Hematopoietic multipotent progenitor cell treated with erythropoietin and hydrocortisone succinate and interleukin-3 and kit ligand, for 17 days (in vitro differentiated cells): Measurements from ENCODE around the gene SLC25A44.
"Not testable (repeated sequence)": the region's sequence is repeated elsewhere in the genome, so short reads cannot be mapped to it uniquely, and the experiment has no call there.

Source experiments
- DNase-seq: peaks from one replicate; pipeline ENCODE4 v3.0.0-alpha.2; 2015; ENCODE audit warnings: low spot score

SLC25A44 gene

DNA sequence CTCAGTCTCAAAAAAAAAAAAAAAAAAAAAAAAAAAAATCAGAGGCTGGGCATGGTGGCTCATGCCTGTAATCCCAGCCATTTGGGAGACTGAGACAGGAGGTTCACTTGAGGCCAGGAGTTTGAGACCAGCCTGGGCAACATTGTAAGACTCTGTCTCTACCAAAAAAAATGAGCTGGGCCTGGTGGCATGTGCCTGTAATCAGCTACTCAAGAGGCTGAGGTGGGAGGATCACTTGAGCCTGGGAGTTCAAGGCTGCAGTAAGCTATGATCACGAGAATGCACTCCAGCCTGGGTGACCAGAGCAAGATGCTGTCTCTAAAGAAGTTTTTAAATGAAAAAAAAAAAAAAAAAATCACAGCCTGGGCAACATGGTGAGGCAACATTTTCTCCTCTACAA is 30.2 kb upstream of the SLC25A44 start:
- no peak for DNase-seq

GRCh38 chr1:156164125-156164831 is 29.6 kb upstream of the SLC25A44 start:
- DNase-seq = no peak

DNA sequence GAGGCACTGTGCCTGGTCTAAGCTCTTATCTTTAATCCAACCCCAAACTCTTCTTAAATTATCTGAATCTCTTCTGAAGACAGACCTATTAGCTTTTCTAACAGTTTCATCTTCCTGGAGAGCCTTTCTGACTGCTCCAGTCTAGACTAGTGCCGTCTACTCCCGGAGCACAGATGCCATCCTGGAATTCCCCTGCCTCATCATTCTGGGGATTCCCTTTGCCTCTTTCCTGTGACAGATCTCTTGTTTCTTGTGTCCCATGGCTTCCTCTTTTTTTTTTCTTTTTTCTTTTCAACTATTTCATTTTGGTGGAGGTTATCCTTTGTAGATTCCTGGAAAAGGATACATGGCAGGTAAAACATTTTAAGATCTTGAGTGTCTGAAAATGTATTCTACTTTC is 28.8 kb upstream of the SLC25A44 start:
- DNase-seq = no peak

DNA sequence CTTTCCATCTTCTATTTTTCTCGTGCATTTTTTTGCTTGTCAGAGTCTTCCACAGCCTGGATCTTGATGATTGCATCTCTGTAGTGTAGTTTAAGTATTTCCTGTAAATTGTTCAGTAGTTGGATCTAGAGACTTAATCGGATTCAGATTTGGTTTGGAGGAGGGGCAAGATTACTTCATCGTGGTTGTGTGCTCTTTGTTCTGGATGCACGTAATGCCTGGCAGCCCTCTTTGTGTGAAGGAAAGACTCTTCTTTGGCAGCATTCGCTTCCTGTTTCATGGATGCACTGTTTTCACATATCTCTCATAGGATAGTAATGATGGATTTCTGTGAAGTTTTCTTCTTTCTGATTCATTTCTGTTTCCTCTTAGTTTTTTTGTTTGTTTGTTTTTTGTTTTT is 26.4 kb upstream of the SLC25A44 start:
- DNase-seq = no peak

GRCh38 chr1:156172696-156173470 is 21.0 kb upstream of the SLC25A44 start:
- DNase-seq = no peak

DNA sequence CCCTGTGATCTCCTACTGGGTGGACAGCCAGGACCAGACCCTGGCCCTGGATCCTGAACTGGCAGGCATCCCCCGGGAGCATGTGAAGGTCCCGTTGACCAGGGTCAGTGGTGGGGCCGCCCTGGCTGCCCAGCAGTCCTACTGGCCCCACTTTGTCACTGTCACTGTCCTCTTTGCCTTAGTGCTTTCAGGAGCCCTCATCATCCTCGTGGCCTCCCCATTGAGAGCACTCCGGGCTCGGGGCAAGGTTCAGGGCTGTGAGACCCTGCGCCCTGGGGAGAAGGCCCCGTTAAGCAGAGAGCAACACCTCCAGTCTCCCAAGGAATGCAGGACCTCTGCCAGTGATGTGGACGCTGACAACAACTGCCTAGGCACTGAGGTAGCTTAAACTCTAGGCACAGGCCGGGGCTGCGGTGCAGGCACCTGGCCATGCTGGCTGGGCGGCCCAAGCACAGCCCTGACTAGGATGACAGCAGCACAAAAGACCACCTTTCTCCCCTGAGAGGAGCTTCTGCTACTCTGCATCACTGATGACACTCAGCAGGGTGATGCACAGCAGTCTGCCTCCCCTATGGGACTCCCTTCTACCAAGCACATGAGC is 17.2 kb upstream of the SLC25A44 start:
- no peak for DNase-seq

DNA sequence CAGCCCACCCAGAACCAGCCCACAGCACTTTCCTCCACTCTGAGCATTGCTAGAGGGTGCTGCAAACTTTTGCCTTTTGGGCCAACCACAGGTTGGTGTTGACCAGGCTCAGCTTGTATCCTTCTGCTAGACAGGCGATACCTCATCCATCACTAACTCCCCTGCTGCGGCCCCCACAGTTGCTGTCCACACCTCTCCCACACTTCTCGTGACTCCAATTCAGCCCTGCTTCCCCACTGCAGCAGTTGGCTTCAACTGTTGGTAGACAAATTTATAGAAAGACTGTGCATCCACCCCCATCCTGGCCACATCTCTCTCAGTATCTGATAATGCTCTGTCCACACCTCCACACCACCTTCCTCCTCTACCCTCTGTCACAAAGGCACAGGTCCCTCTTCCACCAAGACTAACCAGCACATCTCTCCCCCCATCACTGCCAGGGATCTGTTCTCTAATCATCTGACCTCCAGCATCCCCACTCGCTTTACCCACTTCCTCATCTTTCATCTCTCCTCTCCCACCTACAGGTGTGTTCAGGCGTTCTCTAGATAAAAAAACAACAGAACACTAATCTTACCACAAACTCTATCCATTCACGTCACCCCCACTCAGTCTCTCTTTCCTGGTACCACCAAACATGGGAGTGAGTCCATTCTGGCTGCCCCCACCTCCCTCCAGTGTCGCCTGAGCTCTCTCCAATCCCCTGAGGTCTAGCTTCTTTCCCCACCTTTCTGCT is 15.8 kb upstream of the SLC25A44 start:
- DNase-seq = no peak

GRCh38 chr1:156180471-156180870 is 13.4 kb upstream of the SLC25A44 start:
- no peak for DNase-seq

DNA sequence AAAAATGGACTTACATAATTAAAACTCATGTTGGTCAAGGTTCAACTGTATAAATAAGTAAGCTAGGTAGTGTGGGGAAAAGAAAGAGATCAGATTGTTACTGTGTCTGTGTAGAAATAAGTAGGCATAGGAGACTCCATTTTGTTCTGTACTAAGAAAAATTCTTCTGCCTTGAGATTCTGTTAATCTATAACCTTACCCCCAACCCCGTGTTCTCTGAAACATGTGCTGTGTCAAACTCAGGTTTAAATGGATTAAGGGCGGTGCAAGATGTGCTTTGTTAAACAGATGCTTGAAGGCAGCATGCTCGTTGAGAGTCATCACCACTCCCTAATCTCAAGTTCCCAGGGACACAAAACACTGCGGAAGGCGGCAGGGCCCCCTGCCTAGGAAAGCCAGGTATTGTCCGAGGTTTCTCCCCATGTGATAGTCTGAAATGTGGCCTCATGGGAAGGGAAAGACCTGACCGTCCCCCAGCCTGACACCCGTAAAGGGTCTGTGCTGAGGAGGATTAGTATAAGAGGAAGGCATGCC is 12.4 kb upstream of the SLC25A44 start:
- DNase-seq = not testable (repeated sequence)

DNA sequence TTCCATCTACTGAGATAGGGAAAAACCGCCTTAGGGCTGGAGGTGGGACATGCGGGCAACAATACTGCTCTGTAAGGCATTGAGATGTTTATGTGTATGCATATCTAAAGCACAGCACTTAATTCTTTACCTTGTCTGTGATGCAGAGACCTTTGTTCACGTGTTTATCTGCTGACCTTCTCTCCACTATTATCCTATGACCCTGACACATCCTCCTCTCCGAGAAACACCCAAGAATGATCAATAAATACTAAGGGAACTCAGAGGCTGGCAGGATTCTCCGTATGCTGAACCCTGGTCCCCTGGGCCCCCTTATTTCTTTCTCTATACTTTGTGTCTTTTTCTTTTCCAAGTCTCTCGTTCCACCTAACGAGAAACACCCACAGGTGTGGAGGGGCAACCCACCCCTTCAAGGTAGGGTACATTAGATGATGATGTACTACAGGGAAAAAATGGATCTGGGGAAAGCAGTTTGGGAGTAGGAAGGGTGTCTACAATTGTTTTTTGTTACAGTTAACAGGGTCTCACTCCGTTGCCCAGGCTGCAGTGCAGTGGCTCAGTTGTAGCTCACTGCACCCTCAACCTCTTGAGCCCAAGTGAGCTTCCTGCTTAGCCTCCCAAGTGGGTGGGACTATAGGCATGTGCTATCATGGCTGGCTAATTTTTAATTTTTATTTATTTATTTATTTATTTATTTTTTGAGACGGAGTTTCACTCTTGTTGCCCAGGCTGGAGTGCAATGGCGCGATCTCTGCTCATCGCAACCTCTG is 11.7 kb upstream of the SLC25A44 start:
- DNase-seq = not testable (repeated sequence)

- DNase-seq = not testable (repeated sequence)
These were observed 7.3 kb upstream of the SLC25A44 start for GRCh38 chr1:156186347-156187177.

DNA sequence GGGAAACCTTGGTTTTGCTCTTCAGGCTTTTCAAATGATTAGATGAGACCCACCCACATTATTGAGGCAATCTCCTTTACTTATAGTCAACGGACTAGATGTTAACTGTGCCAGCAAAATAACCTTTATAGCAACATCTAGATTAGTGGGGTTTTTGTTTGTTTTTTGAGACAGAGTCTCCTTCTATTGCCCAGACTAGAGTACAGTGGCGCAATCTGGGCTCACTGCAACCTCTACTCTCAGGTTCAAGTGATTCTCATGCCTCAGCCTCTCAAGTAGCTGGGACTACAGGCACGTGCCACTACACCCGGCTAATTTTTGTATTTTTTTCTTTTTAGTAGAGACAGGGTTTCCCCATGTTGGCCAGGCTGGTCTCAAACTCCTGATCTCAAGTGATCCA is 3.6 kb upstream of the SLC25A44 start:
- DNase-seq = not testable (repeated sequence)

GRCh38 chr1:156191292-156191964 is 2.5 kb upstream of the SLC25A44 start:
- DNase-seq = no peak

DNA sequence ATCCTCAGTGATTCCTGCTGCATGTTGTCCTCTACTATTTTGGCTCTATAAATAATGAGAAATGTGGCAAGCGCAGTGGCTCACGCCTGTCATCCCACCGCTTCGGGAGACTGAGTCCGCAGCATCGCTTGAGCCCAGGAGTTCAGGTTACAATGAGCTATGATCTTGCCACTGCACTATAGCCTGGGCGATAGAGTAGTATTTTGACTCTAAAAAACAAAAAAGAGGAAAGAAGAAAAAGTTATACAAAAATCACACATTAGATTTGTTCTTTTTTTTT is 756 bp upstream of the SLC25A44 start:
- DNase-seq = no peak

GRCh38 chr1:156194300-156194652 is 372 bp downstream of the SLC25A44 start:
- no peak for DNase-seq

DNA sequence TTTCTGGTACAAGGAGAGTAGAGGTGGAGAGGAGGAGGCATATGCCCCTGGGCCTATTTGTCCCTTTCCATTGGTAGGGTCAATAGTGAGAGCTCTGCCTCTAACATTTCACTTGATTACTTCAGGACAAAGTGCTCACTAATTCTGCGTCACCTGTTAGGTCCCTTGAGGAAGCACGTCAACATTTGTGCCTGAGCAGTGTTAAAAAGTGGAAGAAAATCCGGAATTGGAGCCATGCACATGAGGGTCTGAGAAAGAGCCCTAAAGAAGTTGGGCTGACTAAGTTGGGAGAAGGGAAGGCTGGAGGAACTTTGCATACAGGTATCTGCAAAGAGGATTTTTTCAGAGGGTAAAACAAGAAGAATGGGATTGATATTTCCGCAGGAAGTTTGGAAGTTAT is 1.9 kb downstream of the SLC25A44 start:
- no peak for DNase-seq

GRCh38 chr1:156196445-156196844 is 2.5 kb downstream of the SLC25A44 start:
- DNase-seq = no peak

DNA sequence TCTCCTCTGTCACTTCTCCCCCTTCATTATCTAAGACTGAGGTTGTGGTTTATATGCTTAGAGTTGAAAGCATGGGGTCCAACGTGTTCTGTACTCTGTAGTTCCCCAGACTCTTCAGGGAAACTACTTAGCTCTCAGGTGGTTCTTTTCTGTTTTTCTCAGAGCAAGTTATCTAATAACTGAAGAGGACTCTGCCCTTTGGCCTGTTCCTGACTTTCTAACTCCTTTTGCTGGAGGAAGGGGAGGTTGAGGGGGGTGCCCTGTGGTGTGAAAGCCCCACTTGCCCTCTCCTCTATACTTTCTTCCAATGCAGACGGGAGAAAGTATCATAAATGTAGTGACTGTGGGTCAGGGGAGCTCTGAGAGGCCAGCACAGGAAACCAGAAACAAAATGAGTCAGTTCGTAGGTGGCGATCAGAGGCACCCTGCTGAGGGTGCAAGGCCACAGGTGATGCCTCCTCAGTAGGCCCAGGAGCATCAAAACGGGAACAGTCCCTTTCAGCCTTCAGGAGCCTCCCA is 5.0 kb downstream of the SLC25A44 start:
- no peak for DNase-seq

- no peak for DNase-seq
These were observed 6.1 kb downstream of the SLC25A44 start for GRCh38 chr1:156200044-156200443.

GRCh38 chr1:156203331-156203730 is 9.4 kb downstream of the SLC25A44 start:
- no peak for DNase-seq
